Measurements from ENCODE around the gene CTIF.

Gene CTIF

DNA sequence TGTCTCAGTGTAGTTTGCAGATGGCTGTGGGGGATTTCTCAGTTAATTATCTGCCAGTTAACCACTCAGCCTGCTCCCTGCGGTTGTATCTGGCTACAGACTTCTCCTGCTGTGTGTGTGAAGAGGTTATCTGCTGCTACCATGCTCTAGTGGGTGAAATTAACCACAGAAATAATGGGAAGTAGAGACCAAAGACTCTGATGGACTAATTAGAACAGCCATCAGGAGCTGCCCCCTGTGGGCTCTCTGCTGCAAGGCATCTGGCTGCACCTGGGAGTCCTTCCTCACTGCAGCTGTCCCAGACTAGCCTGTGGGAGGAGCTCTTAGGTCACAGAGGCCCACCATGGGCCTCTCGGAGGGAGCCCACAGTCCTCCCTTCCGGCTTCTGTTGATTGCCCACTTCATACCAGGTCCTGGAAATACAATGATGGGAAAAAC is 66.6 kb downstream of the CTIF start:
- DNase-seq, result no peak

DNA sequence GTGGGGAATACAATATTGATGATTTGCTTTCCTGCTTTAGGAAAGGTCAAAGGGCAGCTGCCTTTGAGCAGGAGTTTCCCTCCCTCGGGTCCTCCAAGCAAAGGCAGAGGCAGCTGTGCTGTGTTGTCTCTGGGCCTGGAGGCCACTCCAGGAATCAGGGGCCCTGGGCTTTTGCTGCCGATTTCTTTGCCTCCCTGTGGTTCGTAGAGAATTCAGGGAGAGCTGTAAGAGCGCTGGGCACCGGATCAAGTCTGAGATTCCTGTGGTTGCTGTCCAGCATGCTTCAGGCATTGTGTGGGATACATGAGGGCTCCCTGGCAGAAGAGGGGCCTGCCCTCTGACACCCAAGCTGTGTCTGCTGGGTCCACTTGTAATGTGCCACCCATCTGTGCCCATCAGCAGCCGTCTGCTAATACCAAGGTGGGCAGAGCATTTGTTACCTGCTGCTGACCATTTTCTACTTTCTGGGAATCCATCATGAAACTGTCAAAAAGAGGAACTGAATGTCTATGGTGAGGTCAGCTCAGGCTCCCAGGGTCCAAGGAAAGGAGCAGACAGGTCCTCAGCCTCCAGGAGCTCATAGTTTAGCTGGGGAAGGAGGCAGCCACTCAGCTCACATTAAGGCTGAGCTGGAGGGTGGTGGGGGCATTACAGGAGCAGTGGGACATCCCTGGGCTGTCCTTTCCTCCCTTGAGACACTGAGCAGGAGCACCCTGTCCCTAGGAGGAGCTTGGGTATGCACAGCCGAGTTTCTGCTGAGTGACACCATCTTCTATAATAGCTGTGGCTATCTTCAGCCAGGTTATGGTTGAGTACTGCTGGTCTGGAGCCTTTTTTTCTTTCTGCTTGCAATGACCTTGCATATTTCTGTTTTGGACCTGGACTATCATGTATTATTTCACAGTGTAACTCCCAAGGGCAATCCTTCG is 68.5 kb downstream of the CTIF start:
- DNase-seq, result no peak

GRCh38 chr18:48608581-48608980 is 69.8 kb downstream of the CTIF start:
- no peak for DNase-seq

DNA sequence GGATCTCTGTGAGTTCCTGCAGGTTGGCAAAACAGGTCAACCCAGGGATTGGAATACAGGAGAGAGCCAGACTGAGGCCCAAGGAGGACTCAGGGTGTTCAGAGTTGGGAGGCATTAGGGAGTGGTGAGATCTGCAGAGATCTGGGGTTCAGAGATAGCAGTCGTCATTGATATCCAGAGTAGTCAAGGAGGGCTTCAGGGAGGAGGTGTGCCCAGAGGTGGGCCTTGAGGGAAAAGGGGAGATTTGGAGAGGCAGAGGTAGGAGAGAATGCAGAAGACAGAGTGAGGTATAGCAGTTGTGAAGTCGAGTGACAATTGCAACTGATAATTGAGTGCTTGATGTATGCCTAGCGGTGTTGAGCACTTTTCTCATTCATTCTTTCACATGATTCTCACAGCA is 70.3 kb downstream of the CTIF start:
- DNase-seq, result no peak

- no peak for DNase-seq
These were observed 71.3 kb downstream of the CTIF start for GRCh38 chr18:48609820-48610815.

GRCh38 chr18:48611203-48611602 is 72.4 kb downstream of the CTIF start:
- DNase-seq, result no peak

- no peak for DNase-seq
These were observed 73.1 kb downstream of the CTIF start for GRCh38 chr18:48611785-48612480.

- DNase-seq, result no peak
These were observed 73.7 kb downstream of the CTIF start for GRCh38 chr18:48612511-48612910.

- no peak for DNase-seq
These were observed 74.1 kb downstream of the CTIF start for GRCh38 chr18:48612917-48613316.

DNA sequence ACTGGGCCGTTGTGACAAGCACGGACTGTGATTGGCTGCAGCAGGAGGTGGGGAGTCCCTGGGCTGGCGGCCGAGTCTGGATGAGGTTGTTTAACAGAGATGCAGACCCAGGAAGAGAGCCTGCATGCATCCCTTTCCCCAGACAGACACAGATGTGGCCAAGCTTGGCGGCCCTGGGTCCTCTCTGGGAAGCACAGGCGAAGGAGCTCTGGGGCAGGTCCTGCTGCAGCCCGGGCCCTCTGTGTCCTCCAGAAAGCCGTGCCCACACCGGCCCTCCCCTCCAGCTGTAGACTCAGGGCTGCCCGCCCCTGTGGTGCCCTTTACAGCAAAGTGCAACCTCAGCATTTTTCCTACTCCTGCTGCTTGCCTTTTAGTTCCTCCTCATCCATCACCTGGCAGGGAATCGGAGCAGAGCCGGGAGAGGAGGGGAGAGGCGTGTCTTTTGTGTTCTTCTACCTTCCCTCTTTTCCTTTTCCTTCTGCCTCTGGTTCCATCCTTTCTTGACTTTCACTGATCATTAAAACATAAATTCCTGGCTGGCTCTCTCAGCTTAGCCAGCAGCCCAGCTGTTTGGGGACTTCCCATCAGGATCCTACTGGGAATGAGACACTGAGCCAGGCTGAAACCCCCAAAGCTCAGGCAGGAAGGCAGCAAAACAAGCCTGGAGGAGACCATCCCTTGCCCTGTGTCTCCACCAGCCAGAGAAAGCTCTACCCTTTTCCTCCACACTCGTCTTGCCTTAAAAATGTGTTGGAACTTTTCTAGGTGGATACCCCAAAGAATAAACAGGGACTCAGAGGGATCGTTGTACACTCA is 75.0 kb downstream of the CTIF start:
- no peak for DNase-seq

DNA sequence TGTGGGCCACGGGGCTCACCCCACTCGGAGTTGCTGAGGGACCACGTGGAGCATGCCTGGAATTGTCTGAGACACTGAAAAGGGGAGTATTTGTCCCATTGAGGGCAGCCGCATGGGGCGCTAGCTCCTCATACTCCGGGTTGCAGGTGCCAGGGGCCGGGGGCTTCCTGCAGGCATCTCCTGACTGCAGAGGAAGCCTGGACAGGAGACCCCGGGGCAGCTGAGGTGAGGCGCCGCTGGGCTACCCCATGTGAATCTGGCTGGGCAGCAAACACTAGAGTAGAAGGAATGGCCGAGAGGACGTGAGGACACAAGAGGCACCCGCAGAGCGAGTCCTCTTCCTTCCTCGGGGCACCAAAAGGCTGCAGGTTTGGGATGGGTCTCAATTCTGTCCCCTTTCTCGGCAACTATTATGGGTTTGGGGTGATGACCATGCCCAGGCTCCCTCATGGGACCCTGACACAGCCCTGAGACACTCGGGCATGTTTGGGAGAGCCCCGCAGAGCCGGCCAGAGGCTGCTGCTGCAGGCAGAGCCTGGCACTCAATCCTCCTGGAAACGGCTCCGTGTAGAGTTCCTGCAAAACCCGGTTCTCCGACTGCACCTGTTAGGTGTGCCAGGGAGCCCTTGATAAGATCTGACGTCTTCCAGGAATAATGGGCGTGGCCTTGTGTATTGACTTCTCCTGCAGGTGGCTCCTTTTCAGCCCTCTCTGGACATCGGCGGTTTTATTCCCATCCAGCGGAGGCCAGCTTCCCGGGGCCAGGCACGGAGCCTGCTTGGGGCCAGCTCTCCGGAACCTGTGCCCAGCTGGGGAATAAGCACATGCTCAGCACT is 77.0 kb downstream of the CTIF start:
- DNase-seq, result no peak

DNA sequence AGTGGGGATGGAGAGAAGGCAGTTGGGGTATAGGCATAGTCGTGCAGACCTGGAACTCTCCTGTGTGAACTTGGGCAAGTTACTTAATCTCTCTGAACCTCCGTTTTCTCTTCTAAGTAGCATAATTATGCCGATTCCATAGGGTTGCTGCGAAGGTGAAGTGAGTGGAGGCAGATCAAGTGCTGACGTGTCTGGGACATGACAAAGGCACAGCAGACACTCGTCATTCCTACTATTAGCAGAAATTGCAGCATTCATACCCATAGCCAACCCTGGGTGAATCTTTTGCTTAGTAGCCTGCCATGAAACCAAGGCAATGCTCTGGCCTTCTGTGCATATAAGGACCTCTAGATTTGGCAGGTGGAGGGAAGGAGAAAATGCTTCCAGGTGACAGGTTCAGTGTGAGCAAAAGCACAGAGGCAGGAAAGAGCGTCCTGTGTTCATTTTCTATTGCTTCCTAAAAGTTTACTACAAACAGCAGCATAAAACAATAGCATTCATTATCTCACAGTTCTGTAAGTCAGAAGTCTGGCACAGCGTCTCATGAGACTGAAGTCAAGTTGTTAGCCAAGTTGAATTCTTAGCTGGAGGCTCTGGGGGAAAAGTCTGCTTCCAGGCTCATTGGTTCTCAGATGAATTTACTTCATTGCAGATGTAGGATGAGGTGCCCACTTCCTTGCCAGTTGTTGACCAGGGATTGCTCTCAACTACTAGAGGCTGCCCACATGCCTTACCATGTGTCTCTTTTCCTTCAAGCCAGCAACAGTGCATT is 77.8 kb downstream of the CTIF start:
- DNase-seq, result no peak

DNA sequence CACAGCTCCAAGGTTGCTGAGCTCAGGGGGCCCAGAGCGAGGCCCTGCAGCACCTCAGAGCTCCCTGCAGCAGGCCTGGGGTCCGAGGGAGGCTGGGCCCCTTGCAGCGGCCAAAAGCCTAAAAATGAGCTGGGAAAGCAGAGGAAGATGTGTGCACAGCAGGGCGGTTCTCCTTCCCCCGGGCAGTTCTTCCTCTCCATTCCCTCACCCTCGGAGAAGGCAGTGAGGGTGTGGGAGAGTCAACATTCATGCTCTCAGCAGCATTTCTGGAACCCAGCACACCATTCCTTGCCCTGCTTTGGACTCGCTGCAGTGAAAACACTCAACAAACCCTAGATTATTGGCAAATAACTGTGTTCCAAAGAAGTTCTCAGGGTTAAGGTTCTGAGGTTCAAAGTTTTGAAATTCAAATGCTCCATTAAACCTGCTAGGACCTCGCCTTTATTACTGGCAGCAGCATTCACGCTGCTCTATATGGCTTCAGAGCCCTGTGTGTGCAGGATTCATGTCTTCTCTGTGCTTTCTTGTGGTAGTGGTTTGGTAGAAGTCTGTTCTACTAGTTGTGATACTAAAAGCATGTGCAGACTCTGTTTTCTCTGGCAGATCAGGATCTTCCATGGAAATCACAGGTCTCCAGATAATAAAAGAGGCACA is 79.1 kb downstream of the CTIF start:
- DNase-seq, result no peak

DNA sequence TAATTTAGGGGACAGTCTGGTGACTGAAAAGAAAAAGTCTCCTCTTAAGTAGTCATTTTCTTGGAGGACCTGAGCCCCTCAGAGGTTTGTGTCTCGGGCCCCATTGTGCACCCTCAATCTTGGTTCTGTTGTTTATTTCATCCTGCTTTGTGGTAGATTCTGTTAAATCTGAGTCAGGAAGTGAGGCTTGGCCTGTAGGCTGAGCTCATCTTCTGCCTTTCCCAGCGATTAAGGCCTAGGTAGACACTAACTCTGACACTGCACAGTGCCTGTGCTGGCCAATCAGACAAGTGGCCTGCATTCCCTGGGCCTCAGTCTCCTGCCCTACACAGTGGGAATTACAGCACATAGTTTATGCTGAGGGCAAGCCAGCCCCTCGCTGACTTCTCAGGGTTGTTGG is 80.2 kb downstream of the CTIF start:
- no peak for DNase-seq

DNA sequence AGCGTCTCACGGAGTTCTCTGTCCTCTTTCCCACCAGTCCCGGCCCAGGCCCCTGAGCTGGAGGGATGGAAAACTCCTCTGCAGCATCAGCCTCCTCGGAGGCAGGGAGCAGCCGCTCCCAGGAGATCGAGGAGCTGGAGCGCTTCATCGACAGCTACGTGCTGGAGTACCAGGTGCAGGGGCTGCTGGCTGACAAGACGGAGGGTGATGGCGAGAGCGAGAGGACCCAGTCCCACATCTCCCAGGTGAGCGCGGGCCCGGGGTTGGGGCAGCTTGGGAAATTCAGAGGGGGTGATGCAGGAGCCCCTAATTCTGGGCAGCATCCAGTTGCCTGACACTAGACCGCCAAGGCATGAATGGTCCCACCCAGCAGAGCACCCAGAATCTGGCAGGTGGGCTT is 80.7 kb downstream of the CTIF start:
- DNase-seq, result no peak

DNA sequence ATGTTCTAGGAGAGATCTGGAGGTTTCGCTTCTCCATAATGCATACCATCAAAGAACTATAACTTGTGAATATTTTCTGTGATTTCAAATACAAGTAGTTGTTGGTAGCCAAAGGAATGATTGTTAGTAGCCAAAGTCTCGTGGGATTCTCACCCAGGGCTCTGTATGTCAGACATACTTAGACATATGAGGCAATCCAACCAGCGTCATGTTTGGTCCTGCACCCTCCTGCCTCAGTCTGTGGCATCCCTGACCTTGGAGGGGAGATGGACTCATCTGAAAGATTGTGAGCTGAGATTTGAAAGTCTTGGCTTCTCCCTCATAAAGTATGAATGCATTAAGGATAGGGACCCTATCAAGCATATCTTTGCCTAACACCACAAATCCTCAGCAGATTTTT is 81.2 kb downstream of the CTIF start:
- DNase-seq, result no peak

- no peak for DNase-seq
These were observed 82.4 kb downstream of the CTIF start for GRCh38 chr18:48621240-48621639.

- no peak for DNase-seq
These were observed 83.2 kb downstream of the CTIF start for GRCh38 chr18:48621815-48622555.

GRCh38 chr18:48622911-48623431 is 84.1 kb downstream of the CTIF start:
- DNase-seq, result no peak
